HG03521 (cell line): ENCODE data around the gene OR4X1.
"Not testable (repeated sequence)": the region's sequence is repeated elsewhere in the genome, so short reads cannot be mapped to it uniquely, and the experiment has no call there.

Experiments used
- ATAC-seq: cut with Tn5 transposase; IDR thresholded peaks from one replicate; pipeline ENCODE4 v1.9.1; 2021; ENCODE audit warnings: mild to moderate bottlenecking, moderate library complexity; ENCODE audit not compliant: unreplicated experiment

Gene OR4X1

GRCh38 chr11:48263423-48263911 is at the start of gene OR4X1:
Gene OR4X1 (plus strand): TSS chr11:48263861. CDS start chr11:48263861, 0 bp downstream.
- no peak for ATAC-seq

- no peak for ATAC-seq
Measured at GRCh38 chr11:48216510-48216909, 47.2 kb upstream of the OR4X1 start, which contains the start of gene OR4B1. Gene OR4B1 (plus strand): TSS chr11:48216810. CDS start chr11:48216810, 0 bp downstream.

- ATAC-seq: no peak
Measured at GRCh38 chr11:48228761-48229160, 34.9 kb upstream of the OR4X1 start.

GRCh38 chr11:48230057-48230456 is 33.6 kb upstream of the OR4X1 start:
- ATAC-seq: not testable (repeated sequence)

GRCh38 chr11:48237727-48238126 is 25.9 kb upstream of the OR4X1 start:
- no peak for ATAC-seq

GRCh38 chr11:48242501-48242900 is 21.2 kb upstream of the OR4X1 start:
- no peak for ATAC-seq

GRCh38 chr11:48244804-48245203 is 18.9 kb upstream of the OR4X1 start, which contains the start of gene OR4X2:
Gene OR4X2 (plus strand): TSS chr11:48245104. CDS start chr11:48245104, 0 bp downstream.
- ATAC-seq: no peak

GRCh38 chr11:48248902-48249301 is 14.8 kb upstream of the OR4X1 start:
- no peak for ATAC-seq

- no peak for ATAC-seq
Measured at GRCh38 chr11:48261600-48261999, 2.1 kb upstream of the OR4X1 start.

GRCh38 chr11:48270621-48271020 is 7.0 kb downstream of the OR4X1 start:
- no peak for ATAC-seq

- no peak for ATAC-seq
Measured at GRCh38 chr11:48272606-48273005, 8.9 kb downstream of the OR4X1 start.

GRCh38 chr11:48305923-48306322 is 42.3 kb downstream of the OR4X1 start, which contains the start of gene OR4S1:
Gene OR4S1 (plus strand): TSS chr11:48306223. CDS start chr11:48306223, 0 bp downstream.
- no peak for ATAC-seq

GRCh38 chr11:48307760-48308386 is 44.2 kb downstream of the OR4X1 start:
- no peak for ATAC-seq

- not testable (repeated sequence) for ATAC-seq
Measured at GRCh38 chr11:48313590-48313989, 49.9 kb downstream of the OR4X1 start.
